ENCODE data around the gene KLHL25. TPM values are rescaled to one million over a fixed set of nuclear protein-coding genes. Genes with fewer than 3 reads are reported as not detected.

Gene KLHL25
- total RNA-seq, 3 donors from 2014 or later, result 10.9 to 21.0 (median 15.1) TPM

GRCh38 chr15:85722374-85723152 lies 72.2 kb downstream of the KLHL25 start:
- intact Hi-C loops (cut with DNase I; ENCODE audit: low total_unique reads), result no loop called here
- no peaks in the 10 kb centered on the region for H3K4me1 ChIP-seq
- H3K27me3 ChIP-seq, result no peaks in the 10 kb centered on the region
- DNase-seq (ENCODE audit: low spot score in 2 of 2), result no peak
- H3K27ac ChIP-seq, result no peak overlapping the region
- no peaks in the 10 kb centered on the region for H3K9me3 ChIP-seq
- TF ChIP-seq POLR2AphosphoS5 (IDR thresholded peaks at IDR 0.05) (no peak), POLR2A (IDR thresholded peaks at IDR 0.05) (no peak), CTCF (IDR thresholded peaks at IDR 0.05) (no peak)
- H3K36me3 ChIP-seq, result peaks cover 9% of the 10 kb centered on the region
- no peak overlapping the region for H3K4me3 ChIP-seq

GRCh38 chr15:85718981-85719380 lies 75.7 kb downstream of the KLHL25 start:
- DNase-seq (ENCODE audit: low spot score in 2 of 2), result no peak
- Histone ChIP-seq H3K27me3 (no peaks in the 10 kb centered on the region), H3K36me3 (peaks cover 9% of the 10 kb centered on the region), H3K9me3 (no peaks in the 10 kb centered on the region), H3K4me1 (no peaks in the 10 kb centered on the region), H3K4me3 (no peak overlapping the region), H3K27ac (peak overlapping the region in 1 of 2 donors; percentile 13)
- TF ChIP-seq POLR2A (IDR thresholded peaks at IDR 0.05) (no peak), POLR2AphosphoS5 (IDR thresholded peaks at IDR 0.05) (no peak), CTCF (IDR thresholded peaks at IDR 0.05) (no peak)
- intact Hi-C loops (cut with DNase I; ENCODE audit: low total_unique reads), result no loop called here

DNA sequence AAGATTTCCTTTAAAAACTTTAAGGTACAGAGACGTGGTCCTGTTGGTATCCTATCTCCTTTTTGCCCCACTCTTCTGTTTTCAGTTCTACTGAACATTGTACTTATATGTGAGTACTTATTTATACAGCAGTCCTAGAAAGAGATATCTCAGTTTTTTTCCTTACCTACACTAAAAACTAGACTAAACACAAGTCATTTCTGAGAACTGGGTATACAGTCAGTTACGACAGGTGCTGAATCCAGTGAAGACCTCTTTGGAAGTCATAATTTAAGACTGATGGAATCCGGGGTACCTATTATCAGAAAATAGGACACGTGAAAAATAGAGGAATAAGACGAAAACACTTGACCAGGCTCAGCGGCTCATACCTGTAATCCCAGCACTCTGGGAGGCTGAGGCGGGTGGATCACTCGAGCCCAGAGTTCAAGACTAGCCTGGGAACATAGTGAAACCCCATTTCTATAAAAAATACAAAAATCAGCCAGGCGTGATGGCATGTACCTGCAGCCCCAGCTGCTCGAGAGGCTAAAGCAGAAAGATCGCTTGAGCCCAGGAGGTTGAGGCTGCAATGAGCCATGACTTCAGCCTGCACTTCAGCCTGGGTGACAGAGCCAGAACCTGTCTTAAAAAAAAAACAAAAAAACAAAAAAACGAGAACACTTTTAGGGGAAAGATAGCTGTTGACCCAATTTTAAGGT lies 76.3 kb downstream of the KLHL25 start:
- intact Hi-C loops (cut with DNase I; ENCODE audit: low total_unique reads), result no loop called here
- Histone ChIP-seq H3K27ac (peak overlapping the region in 1 of 2 donors; percentile 13), H3K36me3 (peaks cover 9% of the 10 kb centered on the region), H3K9me3 (no peaks in the 10 kb centered on the region), H3K4me1 (no peaks in the 10 kb centered on the region), H3K4me3 (no peak overlapping the region), H3K27me3 (no peaks in the 10 kb centered on the region)
- TF ChIP-seq CTCF (IDR thresholded peaks at IDR 0.05) (no peak), POLR2A (IDR thresholded peaks at IDR 0.05) (no peak)
- no peak for DNase-seq (ENCODE audit: low spot score in 2 of 2)

DNA sequence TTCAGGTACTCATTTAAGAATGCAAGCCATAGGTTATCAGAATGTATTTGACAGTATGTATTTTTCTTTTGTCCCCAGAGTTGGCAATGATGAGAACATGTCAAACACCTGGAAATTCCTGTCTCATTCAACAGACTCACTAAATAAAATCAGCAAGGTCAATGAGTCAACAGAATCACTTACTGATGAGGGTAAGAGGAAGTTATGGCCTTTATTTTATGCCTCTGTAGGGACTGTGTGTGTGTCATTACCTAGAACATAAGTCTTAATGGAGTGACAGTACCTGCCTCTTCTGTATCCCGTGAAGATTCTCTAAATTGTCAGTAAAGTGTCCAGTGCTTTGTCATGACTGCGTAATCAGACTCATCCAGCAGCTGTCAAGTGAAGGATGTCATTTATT lies 77.5 kb downstream of the KLHL25 start:
- H3K4me1 ChIP-seq, result no peaks in the 10 kb centered on the region
- no peak for DNase-seq (ENCODE audit: low spot score in 2 of 2)
- no peak for TF ChIP-seq POLR2AphosphoS5 (IDR thresholded peaks at IDR 0.05)
- no peak for TF ChIP-seq POLR2A (IDR thresholded peaks at IDR 0.05)
- no peak for TF ChIP-seq CTCF (IDR thresholded peaks at IDR 0.05)
- no peaks in the 10 kb centered on the region for H3K27me3 ChIP-seq
- no peak overlapping the region for H3K4me3 ChIP-seq
- H3K36me3 ChIP-seq, result peaks cover 6% of the 10 kb centered on the region
- H3K27ac ChIP-seq, result no peak overlapping the region
- no peaks in the 10 kb centered on the region for H3K9me3 ChIP-seq
- intact Hi-C loops (cut with DNase I; ENCODE audit: low total_unique reads), result no loop called here

DNA sequence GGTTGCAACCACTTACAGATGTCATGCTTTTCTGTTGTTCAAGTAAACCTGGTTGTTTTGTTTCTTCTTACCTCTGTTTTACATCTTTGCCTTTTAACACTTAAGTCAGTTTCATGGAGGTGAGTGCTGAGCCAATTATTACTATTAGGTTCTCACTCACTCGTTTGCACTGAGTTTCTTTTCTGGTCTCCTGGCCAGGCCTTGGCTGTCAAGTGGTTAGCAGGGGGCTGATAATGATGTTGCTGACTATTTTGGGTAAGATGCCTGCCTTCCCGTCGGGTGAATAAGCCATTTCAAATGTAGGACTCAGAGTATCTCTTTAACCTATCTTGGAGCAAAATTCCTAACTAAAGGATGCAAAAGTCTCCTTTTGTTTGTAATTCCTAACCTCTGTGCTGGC lies 78.5 kb downstream of the KLHL25 start:
- intact Hi-C loops (cut with DNase I; ENCODE audit: low total_unique reads), result no loop called here
- H3K27me3 ChIP-seq, result no peaks in the 10 kb centered on the region
- no peaks in the 10 kb centered on the region for H3K36me3 ChIP-seq
- H3K9me3 ChIP-seq, result no peaks in the 10 kb centered on the region
- TF ChIP-seq POLR2AphosphoS5 (IDR thresholded peaks at IDR 0.05), result no peak
- no peak for TF ChIP-seq POLR2A (IDR thresholded peaks at IDR 0.05)
- TF ChIP-seq CTCF (IDR thresholded peaks at IDR 0.05), result no peak
- no peak overlapping the region for H3K27ac ChIP-seq
- no peaks in the 10 kb centered on the region for H3K4me1 ChIP-seq
- no peak for DNase-seq (ENCODE audit: low spot score in 2 of 2)
- no peak overlapping the region for H3K4me3 ChIP-seq
